Mucosa of rectum (tissue), 2 donors: ENCODE measurements around the gene NSMCE1.

Source experiments
- H3K27ac ChIP-seq, 2 donors: one replicate each; pipeline ENCODE4 v1.7.0; 2013; ENCODE audit warnings: inconsistent platforms in 2 of 2, low read depth in 2 of 2, low read length in 2 of 2
- H3K27me3 ChIP-seq, 2 donors: one replicate each; pipeline ENCODE4 v1.7.0; 2013; ENCODE audit warnings: low read length in 2 of 2; ENCODE audit not compliant: control insufficient read depth in 2 of 2, insufficient read depth in 2 of 2
- H3K36me3 ChIP-seq, 2 donors: one replicate each; pipeline ENCODE4 v1.7.0; 2013; ENCODE audit warnings: low read length in 2 of 2; ENCODE audit not compliant: control insufficient read depth in 2 of 2, insufficient read depth in 2 of 2
- H3K4me1 ChIP-seq, 2 donors: one replicate each; pipeline ENCODE4 v1.7.0; 2013; ENCODE audit warnings: low read length in 2 of 2, mild to moderate bottlenecking in 1 of 2; ENCODE audit not compliant: control insufficient read depth in 2 of 2, insufficient read depth in 2 of 2
- H3K4me3 ChIP-seq, 2 donors: one replicate each; pipeline ENCODE4 v1.7.0; 2013; ENCODE audit warnings: low read length in 2 of 2
- H3K9ac ChIP-seq, 2 donors: one replicate each; pipeline ENCODE4 v1.7.0; 2013; ENCODE audit warnings: low read length in 2 of 2, low read depth in 1 of 2, mild to moderate bottlenecking in 1 of 2
- H3K9me3 ChIP-seq, 2 donors: one replicate each; pipeline ENCODE4 v1.7.0; 2013; ENCODE audit warnings: low read length in 2 of 2; ENCODE audit not compliant: control insufficient read depth in 2 of 2
- donor health status: healthy.
- donor health status: Normal muscosa, but diverticular disease.

NSMCE1 gene

GRCh38 chr16:27244363-27244755 lies 24.2 kb downstream of the NSMCE1 start:
- Histone ChIP-seq H3K9ac (no peak overlapping the region), H3K36me3 (no peaks in the 10 kb centered on the region), H3K9me3 (no peaks in the 10 kb centered on the region), H3K27me3 (no peaks in the 10 kb centered on the region), H3K27ac (peak overlapping the region; percentile 73 to 83), H3K4me3 (no peak overlapping the region), H3K4me1 (peaks cover 43 to 49% of the 10 kb centered on the region in 2 donors)

- H3K4me1 ChIP-seq = peaks cover 43 to 49% of the 10 kb centered on the region in 2 donors
- peak overlapping the region; percentile 73 to 83 for H3K27ac ChIP-seq
- peak overlapping the region in 1 of 2 donors; percentile 9 for H3K9ac ChIP-seq
- H3K9me3 ChIP-seq = no peaks in the 10 kb centered on the region
- no peaks in the 10 kb centered on the region for H3K27me3 ChIP-seq
- no peaks in the 10 kb centered on the region for H3K36me3 ChIP-seq
- no peak overlapping the region for H3K4me3 ChIP-seq
These were observed 24.7 kb downstream of the NSMCE1 start for GRCh38 chr16:27243725-27244362.

GRCh38 chr16:27242868-27243590 lies 25.5 kb downstream of the NSMCE1 start:
- Histone ChIP-seq H3K36me3 (no peaks in the 10 kb centered on the region), H3K9ac (peak overlapping the region; percentile 39 to 53), H3K27ac (peak overlapping the region; percentile 73 to 83), H3K4me1 (peaks cover 49 to 55% of the 10 kb centered on the region in 2 donors), H3K9me3 (no peaks in the 10 kb centered on the region), H3K4me3 (peak overlapping the region in 1 of 2 donors; percentile 51), H3K27me3 (no peaks in the 10 kb centered on the region)

- Histone ChIP-seq H3K9ac (peak overlapping the region; percentile 39 to 53), H3K27ac (peak overlapping the region; percentile 73 to 83), H3K9me3 (no peaks in the 10 kb centered on the region), H3K27me3 (no peaks in the 10 kb centered on the region), H3K4me3 (peak overlapping the region in 1 of 2 donors; percentile 51), H3K4me1 (peaks cover 53 to 61% of the 10 kb centered on the region in 2 donors), H3K36me3 (no peaks in the 10 kb centered on the region)
These were observed 26.2 kb downstream of the NSMCE1 start for GRCh38 chr16:27242398-27242797.

GRCh38 chr16:27241658-27242057 lies 26.9 kb downstream of the NSMCE1 start:
- Histone ChIP-seq H3K9ac (peak overlapping the region in 1 of 2 donors; percentile 13), H3K4me1 (peaks cover 56 to 69% of the 10 kb centered on the region in 2 donors), H3K9me3 (no peaks in the 10 kb centered on the region), H3K27me3 (no peaks in the 10 kb centered on the region), H3K4me3 (peak overlapping the region; percentile 28 to 39), H3K27ac (peak overlapping the region; percentile 73 to 83), H3K36me3 (no peaks in the 10 kb centered on the region)

- H3K4me1 ChIP-seq = peaks cover 58 to 70% of the 10 kb centered on the region in 2 donors
- no peaks in the 10 kb centered on the region for H3K36me3 ChIP-seq
- H3K9ac ChIP-seq = peak overlapping the region in 1 of 2 donors; percentile 13
- no peaks in the 10 kb centered on the region for H3K9me3 ChIP-seq
- H3K27ac ChIP-seq = peak overlapping the region; percentile 73 to 83
- peak overlapping the region; percentile 28 to 39 for H3K4me3 ChIP-seq
- H3K27me3 ChIP-seq = no peaks in the 10 kb centered on the region
These were observed 27.5 kb downstream of the NSMCE1 start for GRCh38 chr16:27240948-27241531.

GRCh38 chr16:27239906-27240655 lies 28.5 kb downstream of the NSMCE1 start:
- peak overlapping the region; percentile 17 to 83 for H3K27ac ChIP-seq
- no peak overlapping the region for H3K4me3 ChIP-seq
- H3K4me1 ChIP-seq = peaks cover 68 to 80% of the 10 kb centered on the region in 2 donors
- no peaks in the 10 kb centered on the region for H3K36me3 ChIP-seq
- no peaks in the 10 kb centered on the region for H3K9me3 ChIP-seq
- no peaks in the 10 kb centered on the region for H3K27me3 ChIP-seq
- no peak overlapping the region for H3K9ac ChIP-seq

GRCh38 chr16:27239026-27239425 lies 29.5 kb downstream of the NSMCE1 start:
- no peaks in the 10 kb centered on the region for H3K36me3 ChIP-seq
- H3K27me3 ChIP-seq = no peaks in the 10 kb centered on the region
- H3K4me3 ChIP-seq = no peak overlapping the region
- H3K9ac ChIP-seq = no peak overlapping the region
- peaks cover 74 to 79% of the 10 kb centered on the region in 2 donors for H3K4me1 ChIP-seq
- peak overlapping the region; percentile 77 to 90 for H3K27ac ChIP-seq
- H3K9me3 ChIP-seq = no peaks in the 10 kb centered on the region

GRCh38 chr16:27238591-27238990 lies 30.0 kb downstream of the NSMCE1 start:
- H3K27ac ChIP-seq = peak overlapping the region; percentile 77 to 90
- H3K9ac ChIP-seq = peak overlapping the region in 1 of 2 donors; percentile 41
- H3K4me1 ChIP-seq = peaks cover 73 to 76% of the 10 kb centered on the region in 2 donors
- H3K4me3 ChIP-seq = no peak overlapping the region
- no peaks in the 10 kb centered on the region for H3K9me3 ChIP-seq
- peaks cover 0 to 4% of the 10 kb centered on the region in 2 donors for H3K36me3 ChIP-seq
- H3K27me3 ChIP-seq = no peaks in the 10 kb centered on the region
